ENCODE data around the gene LPP.
A peak's percentile ranks its signal among the peaks of the same experiment; 100 is the strongest.

LPP gene

GRCh38 chr3:188453431-188454384 lies 299.8 kb downstream of the LPP start:
- CTCF ChIA-PET: no interaction called here

GRCh38 chr3:188455748-188456147 lies 301.8 kb downstream of the LPP start:
- ChIA-PET POLR2A (no interaction called here), CTCF (no interaction called here)
- TF ChIP-seq HDGF (IDR thresholded peaks at IDR 0.05; ENCODE audit: borderline replicate concordance): no peak
- TF ChIP-seq L3MBTL2 (conservative IDR thresholded peaks at IDR 0.05): no peak
- DNase-seq (ENCODE audit: extremely low spot score): no peak

More at GRCh38 chr3:188453431-188454384, 299.8 kb downstream of the LPP start:
- DNase-seq (ENCODE audit: extremely low spot score): no peak
- TF ChIP-seq L3MBTL2 (conservative IDR thresholded peaks at IDR 0.05): no peak
- TF ChIP-seq FOXK2 (IDR thresholded peaks at IDR 0.05): no peak
- TF ChIP-seq FOXA1 (IDR thresholded peaks at IDR 0.05): no peak
- no peak for TF ChIP-seq SUZ12 (IDR thresholded peaks at IDR 0.05)
- TF ChIP-seq NFRKB (IDR thresholded peaks at IDR 0.05): no peak
- TF ChIP-seq SP1 (IDR thresholded peaks at IDR 0.05): no peak
- TF ChIP-seq CTBP1 (IDR thresholded peaks at IDR 0.05; ENCODE audit: borderline replicate concordance): no peak
- TF ChIP-seq HDGF (IDR thresholded peaks at IDR 0.05; ENCODE audit: borderline replicate concordance): no peak
- TF ChIP-seq FOXM1 (IDR thresholded peaks at IDR 0.05; ENCODE audit: borderline replicate concordance): no peak
- TF ChIP-seq TARDBP (IDR thresholded peaks at IDR 0.05): no peak
- TF ChIP-seq ARNT (IDR thresholded peaks at IDR 0.05): no peak
- no peak for TF ChIP-seq BHLHE40 (IDR thresholded peaks at IDR 0.05; ENCODE audit: borderline replicate concordance)
- POLR2A ChIA-PET: no interaction called here

GRCh38 chr3:188458756-188459155 lies 304.8 kb downstream of the LPP start:
- ChIA-PET CTCF (no interaction called here), POLR2A (no interaction called here)
- DNase-seq (ENCODE audit: extremely low spot score): no peak
- TF ChIP-seq BHLHE40 (IDR thresholded peaks at IDR 0.05; ENCODE audit: borderline replicate concordance) (no peak), FOXK2 (IDR thresholded peaks at IDR 0.05) (no peak), ZNF384 (IDR thresholded peaks at IDR 0.05) (no peak), LEF1 (IDR thresholded peaks at IDR 0.05; ENCODE audit: borderline replicate concordance) (no peak), CTBP1 (IDR thresholded peaks at IDR 0.05; ENCODE audit: borderline replicate concordance) (no peak), HDGF (IDR thresholded peaks at IDR 0.05; ENCODE audit: borderline replicate concordance) (no peak), FOXA1 (IDR thresholded peaks at IDR 0.05) (no peak)

DNA sequence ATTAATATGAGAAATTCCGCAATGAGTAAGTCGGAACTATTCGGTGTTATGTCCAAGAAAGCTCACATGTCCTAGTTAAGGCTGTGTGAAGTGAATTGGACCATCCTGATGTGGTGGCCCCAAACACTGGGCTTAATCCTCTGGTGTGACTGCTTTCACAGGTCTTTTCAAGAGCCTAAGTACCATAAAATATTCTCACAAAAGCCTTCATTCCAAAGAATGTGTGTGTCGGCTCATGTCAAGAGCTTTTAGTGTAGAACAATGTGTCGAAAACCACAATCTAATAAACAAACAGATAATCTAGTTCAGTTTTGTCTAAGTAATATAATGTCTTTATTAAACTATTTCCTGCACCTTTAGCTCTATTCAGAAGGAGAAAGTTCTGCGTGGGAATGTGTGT lies 311.4 kb downstream of the LPP start:
- no peak for DNase-seq (ENCODE audit: extremely low spot score)
- CTCF ChIA-PET: no interaction called here
- POLR2A ChIA-PET: no interaction called here
- no peak for TF ChIP-seq FOXA1 (IDR thresholded peaks at IDR 0.05)
- no peak for TF ChIP-seq LEF1 (IDR thresholded peaks at IDR 0.05; ENCODE audit: borderline replicate concordance)
- no peak for TF ChIP-seq BHLHE40 (IDR thresholded peaks at IDR 0.05; ENCODE audit: borderline replicate concordance)
- TF ChIP-seq ELF4 (IDR thresholded peaks at IDR 0.05): no peak
- TF ChIP-seq ZNF384 (IDR thresholded peaks at IDR 0.05): no peak
- no peak for TF ChIP-seq SUZ12 (IDR thresholded peaks at IDR 0.05)
- TF ChIP-seq FOXK2 (IDR thresholded peaks at IDR 0.05): no peak
- no peak for TF ChIP-seq CTBP1 (IDR thresholded peaks at IDR 0.05; ENCODE audit: borderline replicate concordance)
- no peak for TF ChIP-seq PKNOX1 (IDR thresholded peaks at IDR 0.05)
- TF ChIP-seq NFRKB (IDR thresholded peaks at IDR 0.05): no peak
- TF ChIP-seq L3MBTL2 (conservative IDR thresholded peaks at IDR 0.05): no peak
- no peak for TF ChIP-seq TARDBP (IDR thresholded peaks at IDR 0.05)
- TF ChIP-seq SP1 (IDR thresholded peaks at IDR 0.05): no peak
- no peak for TF ChIP-seq ARNT (IDR thresholded peaks at IDR 0.05)

DNA sequence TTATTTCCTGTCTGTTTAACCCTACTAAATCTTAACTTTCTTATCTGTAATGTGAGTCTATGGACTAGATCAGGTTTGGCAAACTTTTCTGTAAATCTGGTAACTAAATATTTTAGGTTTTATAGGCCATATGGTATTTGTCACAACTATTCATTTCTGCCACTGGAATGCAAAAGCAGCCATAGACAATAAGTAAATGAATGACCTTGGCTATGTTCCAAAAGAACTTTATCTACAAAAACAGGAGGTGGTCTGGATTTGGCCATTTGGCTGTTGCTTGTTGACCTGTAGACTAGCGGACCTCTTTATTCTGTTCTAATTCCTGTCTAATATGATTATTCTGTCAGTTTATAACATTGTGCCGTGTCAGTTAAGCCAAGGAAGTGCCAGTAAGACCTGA lies 314.2 kb downstream of the LPP start:
- ChIA-PET CTCF (no interaction called here), POLR2A (no interaction called here)
- no peak for DNase-seq (ENCODE audit: extremely low spot score)
- TF ChIP-seq CTBP1 (IDR thresholded peaks at IDR 0.05; ENCODE audit: borderline replicate concordance): no peak
- no peak for TF ChIP-seq FOXK2 (IDR thresholded peaks at IDR 0.05)
- no peak for TF ChIP-seq NFRKB (IDR thresholded peaks at IDR 0.05)
- no peak for TF ChIP-seq LEF1 (IDR thresholded peaks at IDR 0.05; ENCODE audit: borderline replicate concordance)
- TF ChIP-seq HDGF (IDR thresholded peaks at IDR 0.05; ENCODE audit: borderline replicate concordance): no peak
- TF ChIP-seq TARDBP (IDR thresholded peaks at IDR 0.05): no peak

DNA sequence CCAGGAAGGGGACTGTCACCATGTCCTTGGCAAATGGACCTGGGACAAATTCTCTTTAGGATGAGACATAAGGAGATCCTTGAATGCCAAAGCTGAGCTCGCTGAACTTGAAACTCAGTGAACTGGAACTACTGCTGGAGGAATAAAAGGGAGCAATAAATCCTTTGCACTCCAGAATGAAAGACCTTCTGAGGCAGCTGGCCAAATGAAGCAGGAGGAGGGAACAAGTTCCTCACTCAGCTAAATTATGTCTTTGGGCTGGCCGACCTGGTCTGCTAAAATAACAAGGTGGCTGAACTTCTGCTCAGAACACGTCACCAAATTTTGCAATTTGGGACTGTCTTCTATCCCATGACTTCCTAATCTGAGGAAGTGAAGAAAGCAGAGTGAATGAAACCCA lies 314.7 kb downstream of the LPP start:
- TF ChIP-seq SP1 (IDR thresholded peaks at IDR 0.05) (no peak), TARDBP (IDR thresholded peaks at IDR 0.05) (no peak), ZNF384 (IDR thresholded peaks at IDR 0.05) (no peak), FOXM1 (IDR thresholded peaks at IDR 0.05; ENCODE audit: borderline replicate concordance) (no peak), SUZ12 (IDR thresholded peaks at IDR 0.05) (no peak), ELF4 (IDR thresholded peaks at IDR 0.05) (no peak), ARNT (IDR thresholded peaks at IDR 0.05) (no peak), LEF1 (IDR thresholded peaks at IDR 0.05; ENCODE audit: borderline replicate concordance) (no peak), FOXK2 (IDR thresholded peaks at IDR 0.05) (no peak)
- peak; percentile 6 for DNase-seq (ENCODE audit: extremely low spot score)
- CTCF ChIA-PET: no interaction called here
- POLR2A ChIA-PET: no interaction called here

GRCh38 chr3:188469228-188469885 lies 315.4 kb downstream of the LPP start:
- CTCF ChIA-PET: no interaction called here
- TF ChIP-seq CTBP1 (IDR thresholded peaks at IDR 0.05; ENCODE audit: borderline replicate concordance) (no peak), L3MBTL2 (conservative IDR thresholded peaks at IDR 0.05) (no peak), ZNF384 (IDR thresholded peaks at IDR 0.05) (no peak), ELF4 (IDR thresholded peaks at IDR 0.05) (no peak), SUZ12 (IDR thresholded peaks at IDR 0.05) (no peak), PKNOX1 (IDR thresholded peaks at IDR 0.05) (no peak), TARDBP (IDR thresholded peaks at IDR 0.05) (no peak), SP1 (IDR thresholded peaks at IDR 0.05) (no peak), LEF1 (IDR thresholded peaks at IDR 0.05; ENCODE audit: borderline replicate concordance) (no peak), HDGF (IDR thresholded peaks at IDR 0.05; ENCODE audit: borderline replicate concordance) (no peak), FOXM1 (IDR thresholded peaks at IDR 0.05; ENCODE audit: borderline replicate concordance) (no peak), FOXA1 (IDR thresholded peaks at IDR 0.05) (no peak), BHLHE40 (IDR thresholded peaks at IDR 0.05; ENCODE audit: borderline replicate concordance) (no peak), FOXK2 (IDR thresholded peaks at IDR 0.05) (no peak), NFRKB (IDR thresholded peaks at IDR 0.05) (no peak)
- no peak for DNase-seq (ENCODE audit: extremely low spot score)
- POLR2A ChIA-PET: no interaction called here
